Liver (tissue), 9 donors: ENCODE results near the gene FBN1. TPM values are rescaled to one million over a fixed set of nuclear protein-coding genes. Genes with fewer than 3 reads are reported as not detected.

Experiments used
- DNase-seq: peaks from one replicate; pipeline ENCODE4 v3.0.0-alpha.2; 2017; ENCODE audit warnings: low spot score
- H3K27ac ChIP-seq, 2 donors: one replicate each; pipeline ENCODE4 v1.7.0; 2013; ENCODE audit warnings: inconsistent platforms in 2 of 2, low read length in 2 of 2, control low read depth in 1 of 2, low read depth in 1 of 2, mild to moderate bottlenecking in 1 of 2
- H3K27me3 ChIP-seq, 4 donors: one replicate each; pipeline versions ENCODE4 v1.6.1 to v1.7.0; 2013; ENCODE audit warnings: low read length in 3 of 4, inconsistent platforms in 1 of 4, mild to moderate bottlenecking in 1 of 4, moderate library complexity in 1 of 4; ENCODE audit not compliant: control insufficient read depth in 4 of 4, insufficient read depth in 4 of 4
- H3K36me3 ChIP-seq, 4 donors: one replicate each; pipeline versions ENCODE4 v1.6.1 to v1.7.0; 2013; ENCODE audit warnings: low read length in 3 of 4, mild to moderate bottlenecking in 3 of 4, low read depth in 1 of 4, moderate library complexity in 1 of 4; ENCODE audit not compliant: control insufficient read depth in 4 of 4, insufficient read depth in 3 of 4
- H3K4me1 ChIP-seq, 4 donors: one replicate each; pipeline versions ENCODE4 v1.6.1 to v1.7.0; 2013; ENCODE audit warnings: low read length in 3 of 4, mild to moderate bottlenecking in 3 of 4, moderate library complexity in 1 of 4; ENCODE audit not compliant: control insufficient read depth in 4 of 4, insufficient read depth in 4 of 4
- H3K4me3 ChIP-seq, 3 donors: one replicate each; pipeline versions ENCODE4 v1.6.1 to v1.7.0; 2013; ENCODE audit warnings: low read length in 3 of 3, control low read depth in 1 of 3, low read depth in 1 of 3, mild to moderate bottlenecking in 1 of 3
- H3K9ac ChIP-seq, 2 donors: one replicate each; pipeline ENCODE4 v1.7.0; 2013; ENCODE audit warnings: low read length in 2 of 2, mild to moderate bottlenecking in 2 of 2, moderate library complexity in 2 of 2, control low read depth in 1 of 2, low read depth in 1 of 2
- H3K9me3 ChIP-seq, 4 donors: one replicate each; pipeline versions ENCODE4 v1.6.1 to v1.7.0; 2013; ENCODE audit warnings: low read length in 3 of 4; ENCODE audit not compliant: control insufficient read depth in 4 of 4
- ATF3 ChIP-seq: IDR thresholded peaks from 2 replicates; pipeline ENCODE4 v1.6.1; 2016; ENCODE audit warnings: antibody characterized with exemption
- EGR1 ChIP-seq, 2 donors: IDR thresholded peaks; 2 replicates each; pipeline ENCODE4 v1.6.1; 2016 to 2018; ENCODE audit warnings: antibody characterized with exemption in 2 of 2, low read depth in 2 of 2
- FOXA1 ChIP-seq: IDR thresholded peaks from 2 replicates; pipeline ENCODE4 v1.6.1; 2016; ENCODE audit warnings: antibody characterized with exemption
- FOXA2 ChIP-seq: IDR thresholded peaks from 2 replicates; pipeline ENCODE4 v1.6.1; 2016; ENCODE audit warnings: antibody characterized with exemption
- GABPA ChIP-seq, 2 donors: IDR thresholded peaks in 1 of 2; conservative IDR thresholded peaks in 1 of 2; 2 replicates each; pipeline ENCODE4 v1.6.1; 2016; ENCODE audit warnings: antibody characterized with exemption in 2 of 2, mild to moderate bottlenecking in 1 of 2, moderate library complexity in 1 of 2
- HNF4A ChIP-seq, 2 donors: conservative IDR thresholded peaks; 2 replicates each; pipeline ENCODE4 v1.6.1; 2016; ENCODE audit warnings: antibody characterized with exemption in 2 of 2, mild to moderate bottlenecking in 2 of 2
- JUND ChIP-seq, 2 donors: IDR thresholded peaks; 2 replicates each; pipeline ENCODE4 v1.6.1; 2016; ENCODE audit warnings: antibody characterized with exemption in 2 of 2
- NR2F2 ChIP-seq: IDR thresholded peaks from 2 replicates; pipeline ENCODE4 v1.6.1; 2016; ENCODE audit warnings: antibody characterized with exemption
- RAD21 ChIP-seq, 2 donors: IDR thresholded peaks; 2 replicates each; pipeline ENCODE4 v1.6.1; 2016; ENCODE audit warnings: antibody characterized with exemption in 2 of 2, mild to moderate bottlenecking in 2 of 2
- RXRA ChIP-seq, 2 donors: IDR thresholded peaks; 2 replicates each; pipeline ENCODE4 v1.6.1; 2017 to 2018; ENCODE audit warnings: antibody characterized with exemption in 2 of 2, mild to moderate bottlenecking in 1 of 2
- SP1 ChIP-seq: IDR thresholded peaks from 2 replicates; pipeline ENCODE4 v1.6.1; 2018; ENCODE audit warnings: antibody characterized with exemption, mild to moderate bottlenecking
- TAF1 ChIP-seq: conservative IDR thresholded peaks from 2 replicates; pipeline ENCODE4 v1.6.1; 2016; ENCODE audit warnings: antibody characterized with exemption, mild to moderate bottlenecking
- YY1 ChIP-seq: IDR thresholded peaks from 2 replicates; pipeline ENCODE4 v1.6.1; 2016; ENCODE audit warnings: antibody characterized with exemption, mild to moderate bottlenecking
- ZBTB33 ChIP-seq: IDR thresholded peaks from 2 replicates; pipeline ENCODE4 v1.6.1; 2016; ENCODE audit warnings: antibody characterized with exemption
- WGBS: extraction: QIAGEN DNeasy Blood & Tissue Kit; methylation state at CpG from one replicate; pipeline ENCODE4 v1.1.7; 2013; 5-methylcytosine and 5-hydroxymethylcytosine counted together
- polyA plus RNA-seq, 2 donors: library from polyadenylated mRNA; stranded (reverse) in 1 of 2; unstranded in 1 of 2; fragments of 200-250 nt in 1 of 2; fragments of >200 nt in 1 of 2; fragmentation: Nextera tagmentation in 1 of 2; extraction: Ambion mirVana in 1 of 2; gene quantifications; one replicate each; pipeline versions ENCODE4 v1.2.1 to v1.2.3, GENCODE V29; 2013 to 2015
- total RNA-seq, 2 donors: library from RNA; depleted of rRNA; stranded (reverse); fragments of >200 nt; gene quantifications; one replicate each; pipeline ENCODE4 v1.2.3, GENCODE V29; 2014
- TF ChIP-seq, protein P1 (sequence below): fragments of 150-350 bp; IDR thresholded peaks from 2 replicates; pipeline ENCODE4 v1.5.1; 2017; ENCODE audit warnings: improper control_type of control experiment, low read depth, low read length; ENCODE audit not compliant: missing input control
- TF ChIP-seq, protein P2 (sequence below): IDR thresholded peaks from 2 replicates; pipeline ENCODE4 v1.6.1; 2016; ENCODE audit warnings: antibody characterized with exemption
- donor health status: healthy.
- donor health status: healthy.
- donor health status: healthy.
- donor health status: healthy.
- donor health status: healthy.

The FBN1 gene
- total and polyA plus RNA-seq, 4 donors, result 1.3 to 20.1 (median 12.4) TPM

DNA sequence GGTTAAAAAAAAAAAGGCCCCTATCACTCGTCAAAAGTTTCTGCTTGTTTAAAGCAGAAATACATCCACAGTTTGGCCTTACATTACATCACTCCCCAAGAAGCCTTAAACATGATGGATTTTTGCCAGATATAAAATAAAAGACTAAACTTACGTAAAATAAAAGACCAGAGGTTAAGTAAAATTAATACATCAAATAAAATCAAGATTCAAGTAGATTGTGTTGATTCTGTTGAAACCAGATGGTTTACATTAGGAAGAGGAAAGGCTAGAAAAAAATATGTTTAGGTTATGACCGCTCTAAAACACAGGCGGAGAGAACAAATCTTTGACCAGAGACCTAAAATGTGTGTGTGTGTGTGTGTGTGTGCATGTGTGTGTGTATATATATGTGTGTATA, 210.2 kb downstream of the FBN1 start (continued):
- TF ChIP-seq ZBTB33 (no peak), JUND (IDR thresholded peaks at IDR 0.05) (no peak), NR2F2 (no peak), GABPA (IDR thresholded peaks at IDR 0.05 in 1 of 2, conservative IDR thresholded peaks at IDR 0.05 in 1 of 2) (no peak), RAD21 (IDR thresholded peaks at IDR 0.05) (no peak)

GRCh38 chr15:48433226-48433886, 212.2 kb downstream of the FBN1 start:
- Histone ChIP-seq H3K27me3 (no peaks in the 10 kb centered on the region), H3K4me3 (no peak overlapping the region), H3K9ac (no peak overlapping the region), H3K9me3 (peaks cover 0 to 2% (median 0%) of the 10 kb centered on the region in 4 donors), H3K27ac (no peak overlapping the region), H3K4me1 (no peaks in the 10 kb centered on the region), H3K36me3 (peaks cover 0 to 2% (median 0%) of the 10 kb centered on the region in 4 donors)
- TF ChIP-seq FOXA1 (no peak), TAF1 (no peak), HNF4A (conservative IDR thresholded peaks at IDR 0.05) (no peak), JUND (IDR thresholded peaks at IDR 0.05) (no peak), SP1 (no peak), YY1 (no peak), FOXA2 (no peak), GABPA (IDR thresholded peaks at IDR 0.05 in 1 of 2, conservative IDR thresholded peaks at IDR 0.05 in 1 of 2) (no peak), RAD21 (IDR thresholded peaks at IDR 0.05) (no peak), EGR1 (IDR thresholded peaks at IDR 0.05; ENCODE audit: low read depth in 2 of 2) (no peak), RXRA (IDR thresholded peaks at IDR 0.05) (no peak)
- TF ChIP-seq, protein P1, sequence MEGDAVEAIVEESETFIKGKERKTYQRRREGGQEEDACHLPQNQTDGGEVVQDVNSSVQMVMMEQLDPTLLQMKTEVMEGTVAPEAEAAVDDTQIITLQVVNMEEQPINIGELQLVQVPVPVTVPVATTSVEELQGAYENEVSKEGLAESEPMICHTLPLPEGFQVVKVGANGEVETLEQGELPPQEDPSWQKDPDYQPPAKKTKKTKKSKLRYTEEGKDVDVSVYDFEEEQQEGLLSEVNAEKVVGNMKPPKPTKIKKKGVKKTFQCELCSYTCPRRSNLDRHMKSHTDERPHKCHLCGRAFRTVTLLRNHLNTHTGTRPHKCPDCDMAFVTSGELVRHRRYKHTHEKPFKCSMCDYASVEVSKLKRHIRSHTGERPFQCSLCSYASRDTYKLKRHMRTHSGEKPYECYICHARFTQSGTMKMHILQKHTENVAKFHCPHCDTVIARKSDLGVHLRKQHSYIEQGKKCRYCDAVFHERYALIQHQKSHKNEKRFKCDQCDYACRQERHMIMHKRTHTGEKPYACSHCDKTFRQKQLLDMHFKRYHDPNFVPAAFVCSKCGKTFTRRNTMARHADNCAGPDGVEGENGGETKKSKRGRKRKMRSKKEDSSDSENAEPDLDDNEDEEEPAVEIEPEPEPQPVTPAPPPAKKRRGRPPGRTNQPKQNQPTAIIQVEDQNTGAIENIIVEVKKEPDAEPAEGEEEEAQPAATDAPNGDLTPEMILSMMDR, result no peak
- TF ChIP-seq, protein P2, sequence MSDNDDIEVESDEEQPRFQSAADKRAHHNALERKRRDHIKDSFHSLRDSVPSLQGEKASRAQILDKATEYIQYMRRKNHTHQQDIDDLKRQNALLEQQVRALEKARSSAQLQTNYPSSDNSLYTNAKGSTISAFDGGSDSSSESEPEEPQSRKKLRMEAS, result no peak
- no peak for DNase-seq
- 94% methylated on average over 3 of the region's 3 CpGs for WGBS

GRCh38 chr15:48432688-48433087, 212.8 kb downstream of the FBN1 start:
- DNase-seq, result no peak
- Histone ChIP-seq H3K4me1 (no peaks in the 10 kb centered on the region), H3K9ac (no peak overlapping the region), H3K27me3 (no peaks in the 10 kb centered on the region), H3K27ac (no peak overlapping the region), H3K9me3 (peaks cover 0 to 2% (median 0%) of the 10 kb centered on the region in 4 donors), H3K4me3 (no peak overlapping the region), H3K36me3 (peaks cover 0 to 2% (median 0%) of the 10 kb centered on the region in 4 donors)
- 85% methylated on average over 7 of the region's 7 CpGs for WGBS
- TF ChIP-seq EGR1 (IDR thresholded peaks at IDR 0.05; ENCODE audit: low read depth in 2 of 2) (no peak), TAF1 (no peak), NR2F2 (no peak), FOXA1 (no peak), RAD21 (IDR thresholded peaks at IDR 0.05) (no peak), JUND (IDR thresholded peaks at IDR 0.05) (no peak), YY1 (no peak), ATF3 (no peak), HNF4A (conservative IDR thresholded peaks at IDR 0.05) (no peak), RXRA (IDR thresholded peaks at IDR 0.05) (no peak), SP1 (no peak), ZBTB33 (no peak), GABPA (IDR thresholded peaks at IDR 0.05 in 1 of 2, conservative IDR thresholded peaks at IDR 0.05 in 1 of 2) (no peak)
- TF ChIP-seq, protein P1, result no peak
